GM12878 (cell line): ENCODE results near the gene COL25A1. TPM values are rescaled to one million over a fixed set of nuclear protein-coding genes. Genes with fewer than 3 reads are reported as not detected.

ENCODE experiments used
- ATAC-seq: fragments of 200-7000 bp; cut with Tn5 transposase; 3 replicates; pipeline ENCODE4 v1.9.1; 2020; ENCODE audit warnings: mild to moderate bottlenecking, moderate library complexity
- BruUV-seq: library from RNA; stranded (reverse); fragments of 400-500 nt; replicated peaks from 2 replicates; lab custom pipeline; 2021; lab: Mats Ljungman, UMichigan
- CTCF ChIA-PET: fragments of 300-600 bp; sonication (Branson Sonifier 250); formaldehyde crosslinking; extraction: SDS; loops from one replicate; lab custom pipeline; 2021; ENCODE audit warnings: inconsistent platforms; lab: Yijun Ruan, JAX
- POLR2A ChIA-PET: fragments of 350-600 bp; formaldehyde crosslinking; extraction: SDS; loops from one replicate; lab custom pipeline; 2021; ENCODE audit warnings: inconsistent platforms; lab: Charles Lee
- RAD21 ChIA-PET: fragments of 300-600 bp; sonication (Branson Sonifier 250); formaldehyde crosslinking; loops from one replicate; lab custom pipeline; 2023; ENCODE audit warnings: antibody characterized with exemption; ENCODE audit not compliant: unreplicated experiment; lab: Charles Lee
- SMC1A ChIA-PET: fragments of 300-600 bp; sonication (Branson Sonifier 250); formaldehyde crosslinking; loops from one replicate; lab custom pipeline; 2023; ENCODE audit not compliant: unreplicated experiment, uncharacterized antibody; lab: Charles Lee
- DNase-seq: peaks from one replicate; pipeline ENCODE4 v3.0.0-alpha.2; 2011; ENCODE audit warnings: low read depth, low spot score
- FAIRE-seq: peaks from 3 replicates; lab custom pipeline; 2011; peaks lifted over from hg19 to GRCh38; lab: Jason Lieb, UNC
- H2AFZ ChIP-seq: 2 replicates; pipeline ENCODE4 v1.6.0; 2011; ENCODE audit warnings: low read depth, low read length, control low read depth; ENCODE audit not compliant: control insufficient read depth
- H3K27ac ChIP-seq: 2 replicates; pipeline ENCODE4 v1.5.1; 2011; ENCODE audit warnings: control low read depth; ENCODE audit not compliant: control insufficient read depth, insufficient read depth
- H3K27me3 ChIP-seq, 2 experiments: replicated peaks in 1 of 2; 2 replicates each; pipeline versions ENCODE4 v1.6.0 to v1.6.1; 2011; ENCODE audit warnings: low read length in 1 of 2; ENCODE audit not compliant: control insufficient read depth in 2 of 2, insufficient read depth in 2 of 2
- H3K36me3 ChIP-seq, 2 experiments: 2 replicates each; pipeline ENCODE4 v1.5.1; 2011; ENCODE audit warnings: low read length in 1 of 2; ENCODE audit not compliant: control insufficient read depth in 2 of 2, insufficient read depth in 2 of 2
- H3K4me1 ChIP-seq: 2 replicates; pipeline ENCODE4 v1.6.1; 2011; ENCODE audit warnings: mild to moderate bottlenecking, low read length, moderate library complexity, mixed read lengths; ENCODE audit not compliant: control insufficient read depth, insufficient read depth
- H3K4me2 ChIP-seq: 2 replicates; pipeline ENCODE4 v1.6.0; 2011; ENCODE audit warnings: control low read depth; ENCODE audit not compliant: control insufficient read depth, insufficient read depth
- H3K4me3 ChIP-seq: fragments of 200-600 bp; sonication (generic); 2 replicates; pipeline ENCODE4 v1.5.1; 2016
- H3K79me2 ChIP-seq: 2 replicates; pipeline ENCODE4 v1.6.0; 2011; ENCODE audit warnings: low read length; ENCODE audit not compliant: control insufficient read depth, insufficient read depth
- H3K9ac ChIP-seq: 2 replicates; pipeline ENCODE4 v1.8.0; 2011; ENCODE audit warnings: low read length, control low read depth, mixed read lengths; ENCODE audit not compliant: control insufficient read depth, insufficient read depth
- H3K9me3 ChIP-seq: replicated peaks from 3 replicates; pipeline ENCODE4 v1.5.1; 2011; ENCODE audit warnings: mild to moderate bottlenecking, low read length; ENCODE audit not compliant: control insufficient read depth, insufficient read depth
- H4K20me1 ChIP-seq: 2 replicates; pipeline ENCODE4 v1.6.0; 2011; ENCODE audit not compliant: control insufficient read depth, insufficient read depth
- ATF7 ChIP-seq: fragments of 450-650 bp; IDR thresholded peaks from 2 replicates; pipeline ENCODE4 v1.6.1; 2016; ENCODE audit warnings: low read depth, mild to moderate bottlenecking
- BCL3 ChIP-seq: IDR thresholded peaks from 2 replicates; pipeline ENCODE4 v1.6.1; 2011; ENCODE audit warnings: borderline replicate concordance, low read depth, mild to moderate bottlenecking, moderate library complexity, low read length; ENCODE audit not compliant: insufficient read depth, poor library complexity, severe bottlenecking
- CREM ChIP-seq: IDR thresholded peaks from 2 replicates; pipeline ENCODE4 v1.6.1; 2014; ENCODE audit warnings: antibody characterized with exemption, low read depth
- EED ChIP-seq: sonication (generic); IDR thresholded peaks from 2 replicates; pipeline ENCODE4 v1.6.1; 2016; ENCODE audit warnings: antibody characterized with exemption, low read depth
- EP300 ChIP-seq, 2 experiments: fragments of 150-350 bp in 1 of 2; IDR thresholded peaks; 2 replicates each; pipeline ENCODE4 v1.6.1; 2011 to 2012; ENCODE audit warnings: low read depth in 2 of 2, low read length in 2 of 2, borderline replicate concordance in 1 of 2, improper control_type of control experiment in 1 of 2, inconsistent platforms in 1 of 2; ENCODE audit not compliant: control insufficient read depth in 1 of 2
- GABPA ChIP-seq: IDR thresholded peaks from 2 replicates; pipeline ENCODE4 v1.6.1; 2014; ENCODE audit warnings: antibody characterized with exemption, low read depth, mild to moderate bottlenecking, inconsistent platforms
- HCFC1 ChIP-seq: fragments of 150-350 bp; IDR thresholded peaks from 2 replicates; pipeline ENCODE4 v1.6.1; 2014; ENCODE audit warnings: low read length
- IKZF1 ChIP-seq: fragments of 450-650 bp; conservative IDR thresholded peaks from 2 replicates; pipeline ENCODE4 v1.6.1; 2017; ENCODE audit warnings: antibody characterized with exemption, mild to moderate bottlenecking
- JUNB ChIP-seq: IDR thresholded peaks from 2 replicates; pipeline ENCODE4 v1.6.1; 2016; ENCODE audit warnings: antibody characterized with exemption, mild to moderate bottlenecking
- KLF5 ChIP-seq: fragments of 450-650 bp; IDR thresholded peaks from 2 replicates; pipeline ENCODE4 v1.6.1; 2014; ENCODE audit warnings: mild to moderate bottlenecking; ENCODE audit not compliant: partially characterized antibody
- LARP7 ChIP-seq: fragments of 450-650 bp; IDR thresholded peaks from 2 replicates; pipeline ENCODE4 v1.6.1; 2017; ENCODE audit warnings: mild to moderate bottlenecking
- MAX ChIP-seq: IDR thresholded peaks from 2 replicates; pipeline ENCODE4 v1.6.1; 2012; ENCODE audit warnings: low read depth, low read length, improper control_type of control experiment
- MYB ChIP-seq: fragments of 150-350 bp; IDR thresholded peaks from 2 replicates; pipeline ENCODE4 v1.6.1; 2014; ENCODE audit warnings: mild to moderate bottlenecking, low read depth, low read length, borderline replicate concordance
- REST ChIP-seq: IDR thresholded peaks from 2 replicates; pipeline ENCODE4 v1.6.1; 2012; ENCODE audit warnings: mild to moderate bottlenecking, low read depth, low read length
- SIX5 ChIP-seq: IDR thresholded peaks from 2 replicates; pipeline ENCODE4 v1.6.1; 2011; ENCODE audit warnings: mild to moderate bottlenecking, low read depth, low read length, moderate library complexity; ENCODE audit not compliant: severe bottlenecking
- STAT1 ChIP-seq: fragments of 450-650 bp; conservative IDR thresholded peaks from 2 replicates; pipeline ENCODE4 v1.6.1; 2014; ENCODE audit warnings: antibody characterized with exemption, mild to moderate bottlenecking
- ZBED1 ChIP-seq: IDR thresholded peaks from 2 replicates; pipeline ENCODE4 v1.6.1; 2016; ENCODE audit warnings: borderline replicate concordance
- ZNF217 ChIP-seq: fragments of 450-650 bp; IDR thresholded peaks from 2 replicates; pipeline ENCODE4 v1.6.1; 2017; ENCODE audit warnings: antibody characterized with exemption, mild to moderate bottlenecking
- WGBS: methylation state at CpG from one replicate; pipeline ENCODE4 v1.1.6; 2016; ENCODE audit warnings: low lambda C conversion rate; ENCODE audit not compliant: insufficient replicate concordance, insufficient coverage; ENCODE audit errors: missing lambda C conversion rate; 5-methylcytosine and 5-hydroxymethylcytosine counted together
- in situ Hi-C: fragments of 300-500 bp; cut with MboI; formaldehyde crosslinking; loops from 9 replicates; pipeline ENCODE4 v1.14.3; 2018; ENCODE audit warnings: mixed read lengths
- intact Hi-C: fragments of 100-400 bp; cut with micrococcal nuclease; formaldehyde crosslinking; loops from one replicate; pipeline ENCODE4 v1.14.2; 2022; ENCODE audit not compliant: unreplicated experiment
- polyA plus RNA-seq, 11 experiments: library from polyadenylated mRNA; depleted of rRNA in 4 of 11; unstranded in 6 of 11; stranded (reverse) in 5 of 11; fragments of >200 nt; fragmentation: Nextera tagmentation in 4 of 11; fragmentation: Illumina TruSeq in 1 of 11; extraction: Ambion mirVana in 4 of 11; extraction: Trizol in 1 of 11; gene quantifications; 1 replicate in 1 of 11; 2 replicates in 10 of 11; pipeline versions ENCODE4 v1.2.1 to v1.2.3, GENCODE V29; 2011 to 2016; ENCODE audit warnings: inconsistent platforms in 2 of 11, missing spikeins in 2 of 11, low read depth in 1 of 11
- total RNA-seq, 4 experiments: library from RNA; depleted of rRNA in 3 of 4; stranded (reverse); fragments of >200 nt in 3 of 4; fragmentation: Illumina TruSeq in 1 of 4; extraction: Trizol in 1 of 4; gene quantifications; 2 replicates each; pipeline versions ENCODE4 v1.2.1 to v1.2.3, GENCODE V29; 2013 to 2021
- TF ChIP-seq, protein P1 (sequence below): fragments of 450-650 bp; IDR thresholded peaks from 2 replicates; pipeline ENCODE4 v1.6.1; 2017; ENCODE audit warnings: borderline replicate concordance

COL25A1 gene
- total and polyA plus RNA-seq, 10 of the 15 experiments (the other 5 are each of a cell fraction or from before 2014, with no cell fraction given): 0.01 to 0.26 (median 0.12) TPM; not detected in 6

- Histone ChIP-seq H3K4me1 (no peaks in the 10 kb centered on the region), H3K36me3 (no peaks in the 10 kb centered on the region), H3K4me2 (no peak overlapping the region), H3K79me2 (no peaks in the 10 kb centered on the region), H3K4me3 (no peak overlapping the region), H3K9me3 (no peaks in the 10 kb centered on the region), H3K27me3 (no peaks in the 10 kb centered on the region), H4K20me1 (no peaks in the 10 kb centered on the region), H2AFZ (no peak overlapping the region), H3K27ac (no peak overlapping the region), H3K9ac (no peak overlapping the region)
- TF ChIP-seq, protein P1, sequence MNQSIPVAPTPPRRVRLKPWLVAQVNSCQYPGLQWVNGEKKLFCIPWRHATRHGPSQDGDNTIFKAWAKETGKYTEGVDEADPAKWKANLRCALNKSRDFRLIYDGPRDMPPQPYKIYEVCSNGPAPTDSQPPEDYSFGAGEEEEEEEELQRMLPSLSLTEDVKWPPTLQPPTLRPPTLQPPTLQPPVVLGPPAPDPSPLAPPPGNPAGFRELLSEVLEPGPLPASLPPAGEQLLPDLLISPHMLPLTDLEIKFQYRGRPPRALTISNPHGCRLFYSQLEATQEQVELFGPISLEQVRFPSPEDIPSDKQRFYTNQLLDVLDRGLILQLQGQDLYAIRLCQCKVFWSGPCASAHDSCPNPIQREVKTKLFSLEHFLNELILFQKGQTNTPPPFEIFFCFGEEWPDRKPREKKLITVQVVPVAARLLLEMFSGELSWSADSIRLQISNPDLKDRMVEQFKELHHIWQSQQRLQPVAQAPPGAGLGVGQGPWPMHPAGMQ: no peak
- no peak for TF ChIP-seq MYB
- no peak for TF ChIP-seq STAT1
- no peak for TF ChIP-seq MAX
- no peak for TF ChIP-seq JUNB
- TF ChIP-seq LARP7: no peak
- TF ChIP-seq BCL3: no peak
- TF ChIP-seq ATF7: no peak
- TF ChIP-seq GABPA: no peak
- TF ChIP-seq EED: no peak
- no peak for TF ChIP-seq SIX5
- TF ChIP-seq ZBED1: no peak
- no peak for TF ChIP-seq REST
- TF ChIP-seq ZNF217: no peak
- no peak for TF ChIP-seq HCFC1
- no peak for TF ChIP-seq CREM
- TF ChIP-seq KLF5: no peak
- no peak for TF ChIP-seq EP300 (IDR thresholded peaks at IDR 0.05; ENCODE audit: borderline replicate concordance in 1 of 2, control insufficient read depth in 1 of 2, low read depth in 2 of 2, low read length in 2 of 2)
- no peak for TF ChIP-seq IKZF1
- 0% methylated on average over 2 of the region's 2 CpGs for WGBS
- RAD21 ChIA-PET: no interaction called here
- FAIRE-seq (no peak), ATAC-seq (no peak), DNase-seq (no peak)
- SMC1A ChIA-PET: interaction anchor here (1.3 kb wide), 1 partner anchor 586 kb away, joined by 3 read pairs; no protein-coding TSS in a partner anchor
- intact Hi-C loops (no loop called here), in situ Hi-C loops (no loop called here)
- BruUV-seq: no TSS peak
- POLR2A ChIA-PET: no interaction called here
- CTCF ChIA-PET: interaction anchor here (0.8 to 0.9 kb wide), 2 partner anchors 9 to 468 kb away, joined by 3 read pairs; no protein-coding TSS in a partner anchor
Observed at GRCh38 chr4:108825737-108826136, 476.7 kb downstream of the COL25A1 start.
